GM21825 (cell line): Measurements from ENCODE around the gene HDAC2.
"Not testable (repeated sequence)": the region's sequence is repeated elsewhere in the genome, so short reads cannot be mapped to it uniquely, and the experiment has no call there.

Experiments used
- ATAC-seq: cut with Tn5 transposase; IDR thresholded peaks from one replicate; pipeline ENCODE4 v1.9.1; 2021; ENCODE audit warnings: mild to moderate bottlenecking, moderate library complexity; ENCODE audit not compliant: unreplicated experiment

Gene HDAC2

GRCh38 chr6:113970805-113971676 is at the start of gene HDAC2:
Gene HDAC2 (minus strand): TSS chr6:113971148. CDS start chr6:113970908, 240 bp downstream.
- peak; percentile 80 for ATAC-seq

GRCh38 chr6:114020196-114020595 is 49.2 kb upstream of the HDAC2 start:
- no peak for ATAC-seq

GRCh38 chr6:114017146-114017545 is 46.2 kb upstream of the HDAC2 start:
- ATAC-seq, result not testable (repeated sequence)

- ATAC-seq, result not testable (repeated sequence)
Measured at GRCh38 chr6:114014106-114014505, 43.2 kb upstream of the HDAC2 start.

GRCh38 chr6:114011486-114011885 is 40.5 kb upstream of the HDAC2 start:
- not testable (repeated sequence) for ATAC-seq

GRCh38 chr6:114010540-114010939 is 39.6 kb upstream of the HDAC2 start:
- no peak for ATAC-seq

GRCh38 chr6:114009192-114009591 is 38.2 kb upstream of the HDAC2 start:
- no peak for ATAC-seq

- ATAC-seq, result no peak
Measured at GRCh38 chr6:114008331-114008730, 37.4 kb upstream of the HDAC2 start.

- ATAC-seq, result no peak
Measured at GRCh38 chr6:114007516-114007915, 36.6 kb upstream of the HDAC2 start.

- ATAC-seq, result no peak
Measured at GRCh38 chr6:114001354-114001753, 30.4 kb upstream of the HDAC2 start.

GRCh38 chr6:114000069-114000468 is 29.1 kb upstream of the HDAC2 start:
- ATAC-seq, result no peak

GRCh38 chr6:113999284-113999683 is 28.3 kb upstream of the HDAC2 start:
- ATAC-seq, result no peak

- ATAC-seq, result no peak
Measured at GRCh38 chr6:113998811-113999210, 27.9 kb upstream of the HDAC2 start.

- no peak for ATAC-seq
Measured at GRCh38 chr6:113997116-113997515, 26.2 kb upstream of the HDAC2 start.

GRCh38 chr6:113995634-113996033 is 24.7 kb upstream of the HDAC2 start:
- ATAC-seq, result no peak

- ATAC-seq, result peak; percentile 91
Measured at GRCh38 chr6:113994934-113995342, 24.0 kb upstream of the HDAC2 start.

- no peak for ATAC-seq
Measured at GRCh38 chr6:113989675-113990074, 18.7 kb upstream of the HDAC2 start.

- ATAC-seq, result not testable (repeated sequence)
Measured at GRCh38 chr6:113982675-113983074, 11.7 kb upstream of the HDAC2 start.

GRCh38 chr6:113982055-113982550 is 11.2 kb upstream of the HDAC2 start:
- no peak for ATAC-seq

GRCh38 chr6:113980937-113981554 is 10.1 kb upstream of the HDAC2 start:
- peak; percentile 75 for ATAC-seq

GRCh38 chr6:113979937-113980336 is 9.0 kb upstream of the HDAC2 start:
- peak; percentile 69 for ATAC-seq

GRCh38 chr6:113978084-113978675 is 7.2 kb upstream of the HDAC2 start:
- no peak for ATAC-seq
